CD14-positive monocyte (primary cell): ENCODE measurements around the gene OCRL. TPM values are rescaled to one million over a fixed set of nuclear protein-coding genes. Genes with fewer than 3 reads are reported as not detected.
A peak's percentile ranks its signal among the peaks of the same experiment; 100 is the strongest.

Experiments
- DNase-seq, 3 donors: peaks; one replicate each; pipeline ENCODE4 v3.0.0-alpha.2; 2011 to 2022
- H2AFZ ChIP-seq: 2 replicates; pipeline ENCODE4 v1.6.0; 2012; ENCODE audit warnings: mild to moderate bottlenecking, low read depth, low read length, inconsistent platforms; ENCODE audit not compliant: insufficient read depth, poor library complexity, severe bottlenecking
- H3K27ac ChIP-seq, 2 donors: 1 replicate in 1 of 2; 2 replicates in 1 of 2; pipeline ENCODE4 v1.5.1; 2012 to 2013; ENCODE audit warnings: low read length in 2 of 2, control low read depth in 1 of 2, inconsistent platforms in 1 of 2, low read depth in 1 of 2, mild to moderate bottlenecking in 1 of 2
- H3K27me3 ChIP-seq, 2 donors: one replicate each; pipeline versions ENCODE4 v1.6.0 to v1.6.1; 2011 to 2013; ENCODE audit warnings: low read length in 2 of 2; ENCODE audit not compliant: control insufficient read depth in 2 of 2, insufficient read depth in 2 of 2
- H3K36me3 ChIP-seq, 2 donors: replicated peaks in 1 of 2; 1 replicate in 1 of 2; 2 replicates in 1 of 2; pipeline versions ENCODE4 v1.5.1 to v1.6.1; 2012 to 2013; ENCODE audit warnings: low read length in 2 of 2, control low read depth in 1 of 2, inconsistent platforms in 1 of 2, mild to moderate bottlenecking in 1 of 2; ENCODE audit not compliant: insufficient read depth in 2 of 2, control insufficient read depth in 1 of 2
- H3K4me1 ChIP-seq, 2 donors: 1 replicate in 1 of 2; 2 replicates in 1 of 2; pipeline versions ENCODE4 v1.5.1 to v1.6.1; 2012 to 2013; ENCODE audit warnings: low read length in 2 of 2, control low read depth in 1 of 2, inconsistent platforms in 1 of 2, mild to moderate bottlenecking in 1 of 2, moderate library complexity in 1 of 2; ENCODE audit not compliant: insufficient read depth in 2 of 2, control insufficient read depth in 1 of 2
- H3K4me2 ChIP-seq: replicated peaks from 2 replicates; pipeline ENCODE3; 2012; ENCODE audit warnings: low read length, moderate library complexity, mild to moderate bottlenecking; ENCODE audit not compliant: poor library complexity, severe bottlenecking; ENCODE audit errors: extremely low read depth
- H3K4me3 ChIP-seq, 3 experiments: fragments of 200-600 bp in 1 of 3; sonication (generic) in 1 of 3; replicated peaks in 1 of 3; 1 replicate in 2 of 3; 2 replicates in 1 of 3; pipeline ENCODE4 v1.5.1; 2011 to 2013; ENCODE audit warnings: low read length in 3 of 3, mild to moderate bottlenecking in 3 of 3, control low read depth in 2 of 3, low read depth in 2 of 3, inconsistent platforms in 1 of 3, moderate library complexity in 1 of 3
- H3K79me2 ChIP-seq: 2 replicates; pipeline ENCODE4 v1.6.0; 2012; ENCODE audit warnings: mild to moderate bottlenecking, control low read depth, inconsistent platforms, low read length, moderate library complexity; ENCODE audit not compliant: insufficient read depth
- H3K9ac ChIP-seq: 2 replicates; pipeline ENCODE4 v1.6.0; 2017; ENCODE audit warnings: low read length, mild to moderate bottlenecking; ENCODE audit not compliant: insufficient read depth, poor library complexity, severe bottlenecking
- H3K9me3 ChIP-seq, 2 donors: replicated peaks in 1 of 2; 1 replicate in 1 of 2; 2 replicates in 1 of 2; pipeline versions ENCODE4 v1.5.1 to v1.6.1; 2012 to 2013; ENCODE audit warnings: low read length in 2 of 2, control low read depth in 1 of 2; ENCODE audit not compliant: control insufficient read depth in 1 of 2, insufficient read depth in 1 of 2
- H4K20me1 ChIP-seq: 2 replicates; pipeline ENCODE4 v1.6.0; 2012; ENCODE audit warnings: mild to moderate bottlenecking, low read length, control low read depth, moderate library complexity; ENCODE audit not compliant: insufficient read depth
- H3K27ac Mint-ChIP-seq, 7 donors: one replicate each; pipeline ENCODE4 v1.8.0; 2020; ENCODE audit warnings: mild to moderate bottlenecking in 7 of 7, mixed read lengths in 7 of 7, moderate library complexity in 6 of 7, inconsistent platforms in 2 of 7
- H3K27me3 Mint-ChIP-seq, 3 donors: one replicate each; pipeline ENCODE4 v1.8.0; 2021 to 2022; ENCODE audit warnings: low read depth in 3 of 3, mild to moderate bottlenecking in 3 of 3, mixed read lengths in 3 of 3, moderate library complexity in 3 of 3, inconsistent platforms in 1 of 3
- H3K36me3 Mint-ChIP-seq, 2 donors: one replicate each; pipeline ENCODE4 v1.8.0; 2020; ENCODE audit warnings: mixed read lengths in 2 of 2, inconsistent platforms in 1 of 2, mild to moderate bottlenecking in 1 of 2
- H3K4me1 Mint-ChIP-seq: one replicate; pipeline ENCODE4 v1.8.0; 2020; ENCODE audit warnings: mild to moderate bottlenecking, mixed read lengths
- H3K4me3 Mint-ChIP-seq, 2 donors: one replicate each; pipeline ENCODE4 v1.8.0; 2020; ENCODE audit warnings: mild to moderate bottlenecking in 2 of 2, mixed read lengths in 2 of 2, moderate library complexity in 1 of 2
- H3K9me3 Mint-ChIP-seq, 7 donors: one replicate each; pipeline ENCODE4 v1.8.0; 2020 to 2022; ENCODE audit warnings: mixed read lengths in 7 of 7, mild to moderate bottlenecking in 6 of 7, moderate library complexity in 6 of 7, inconsistent platforms in 2 of 7
- CTCF ChIP-seq: fragments of 200-600 bp; IDR thresholded peaks from one replicate; pipeline ENCODE4 v1.8.0; 2022; ENCODE audit warnings: antibody characterized with exemption, mild to moderate bottlenecking
- WGBS: methylation state at CpG from one replicate; pipeline ENCODE4 v1.1.5; 2013; ENCODE audit warnings: missing lambda C conversion rate; ENCODE audit not compliant: insufficient coverage; 5-methylcytosine and 5-hydroxymethylcytosine counted together
- intact Hi-C, 2 donors: fragments of 100-400 bp; cut with micrococcal nuclease; formaldehyde crosslinking; loops; one replicate each; pipeline versions ENCODE4 v1.15.0 to v1.15.1; 2023
- polyA plus RNA-seq, 3 donors: library from polyadenylated mRNA; depleted of rRNA in 1 of 3; unstranded in 2 of 3; stranded (reverse) in 1 of 3; fragments of 300-500 nt in 2 of 3; fragments of >200 nt in 1 of 3; fragmentation: Illumina TruSeq in 2 of 3; gene quantifications; 1 replicate in 2 of 3; 2 replicates in 1 of 3; pipeline ENCODE4 v1.2.3, GENCODE V29; 2012 to 2021

The OCRL gene
- polyA plus RNA-seq, 3 donors: 1.8 to 11.2 (median 2.4) TPM

GRCh38 chrX:129629837-129630236 lies 89.8 kb downstream of the OCRL start:
- Histone ChIP-seq H3K79me2 (no peaks in the 10 kb centered on the region), H3K36me3 (no peaks in the 10 kb centered on the region), H3K4me2 (no peak overlapping the region), H2AFZ (no peak overlapping the region), H3K9me3 (no peaks in the 10 kb centered on the region), H3K27me3 (no peaks in the 10 kb centered on the region), H3K4me1 (no peaks in the 10 kb centered on the region), H4K20me1 (no peaks in the 10 kb centered on the region), H3K27ac (no peak overlapping the region), H3K9ac (no peak overlapping the region), H3K4me3 (no peak overlapping the region)
- no peaks in the 10 kb centered on the region for H3K9me3 Mint-ChIP-seq
- H3K27me3 Mint-ChIP-seq: peaks cover 0 to 5% (median 1%) of the 10 kb centered on the region in 3 donors
- intact Hi-C loops: loop anchor here in 1 of 2 donors (10.0 kb wide), 1 partner anchor 195 kb away; no protein-coding TSS in a partner anchor
- H3K4me3 Mint-ChIP-seq: no peak overlapping the region
- TF ChIP-seq CTCF: no peak
- WGBS: no CpG with 5 or more reads among the region's 7 CpGs
- H3K27ac Mint-ChIP-seq: no peak overlapping the region
- no peak for DNase-seq
- H3K4me1 Mint-ChIP-seq: no peaks in the 10 kb centered on the region
- no peaks in the 10 kb centered on the region for H3K36me3 Mint-ChIP-seq

GRCh38 chrX:129631849-129632248 lies 91.8 kb downstream of the OCRL start:
- no peaks in the 10 kb centered on the region for H3K4me1 ChIP-seq
- H3K36me3 ChIP-seq: no peaks in the 10 kb centered on the region
- no peaks in the 10 kb centered on the region for H3K36me3 Mint-ChIP-seq
- peak in 1 of 3 donors; percentile 44 for DNase-seq
- no peak overlapping the region for H2AFZ ChIP-seq
- H3K4me3 ChIP-seq: no peak overlapping the region
- H3K79me2 ChIP-seq: no peaks in the 10 kb centered on the region
- no peak overlapping the region for H3K4me2 ChIP-seq
- no peak overlapping the region for H3K4me3 Mint-ChIP-seq
- intact Hi-C loops: loop anchor here in 1 of 2 donors (10.0 kb wide), 1 partner anchor 193 kb away; no protein-coding TSS in a partner anchor
- no peaks in the 10 kb centered on the region for H3K9me3 ChIP-seq
- no CpG with 5 or more reads among the region's 5 CpGs for WGBS
- peak overlapping the region in 1 of 7 donors; percentile 14 for H3K27ac Mint-ChIP-seq
- H3K9ac ChIP-seq: no peak overlapping the region
- H3K9me3 Mint-ChIP-seq: no peaks in the 10 kb centered on the region
- H3K4me1 Mint-ChIP-seq: no peaks in the 10 kb centered on the region
- no peak for TF ChIP-seq CTCF
- H3K27me3 Mint-ChIP-seq: peaks cover 0 to 7% (median 0%) of the 10 kb centered on the region in 3 donors
- H4K20me1 ChIP-seq: no peaks in the 10 kb centered on the region
- H3K27ac ChIP-seq: no peak overlapping the region
- no peaks in the 10 kb centered on the region for H3K27me3 ChIP-seq
